GM19239 (cell line): ENCODE measurements around the gene ASTN2.
A peak's percentile ranks its signal among the peaks of the same experiment; 100 is the strongest.

Experiments used
- DNase-seq: peaks from one replicate; pipeline ENCODE4 v3.0.0; 2011; ENCODE audit warnings: low spot score; ENCODE audit not compliant: insufficient read length
- FAIRE-seq: peaks from 2 replicates; lab custom pipeline; 2011; peaks lifted over from hg19 to GRCh38; lab: Jason Lieb, UNC

Gene ASTN2

GRCh38 chr9:117368684-117369230 lies 46.1 kb downstream of the ASTN2 start:
- no peak for DNase-seq
- no peak for FAIRE-seq

- FAIRE-seq (no peak), DNase-seq (no peak)
Observed at GRCh38 chr9:117365438-117365837, 49.4 kb downstream of the ASTN2 start.

- FAIRE-seq = no peak
- DNase-seq = no peak
Observed at GRCh38 chr9:117363006-117363405, 51.9 kb downstream of the ASTN2 start.

- DNase-seq (no peak), FAIRE-seq (no peak)
Observed at GRCh38 chr9:117359910-117360309, 54.9 kb downstream of the ASTN2 start.

- FAIRE-seq (no peak), DNase-seq (no peak)
Observed at GRCh38 chr9:117355542-117355941, 59.3 kb downstream of the ASTN2 start.

- no peak for DNase-seq
- FAIRE-seq = no peak
Observed at GRCh38 chr9:117354997-117355396, 59.9 kb downstream of the ASTN2 start.

GRCh38 chr9:117354244-117354847 lies 60.5 kb downstream of the ASTN2 start:
- FAIRE-seq (no peak), DNase-seq (no peak)

GRCh38 chr9:117344892-117345660 lies 69.8 kb downstream of the ASTN2 start:
- DNase-seq (no peak), FAIRE-seq (no peak)

- DNase-seq = no peak
- no peak for FAIRE-seq
Observed at GRCh38 chr9:117343427-117343826, 71.4 kb downstream of the ASTN2 start.

GRCh38 chr9:117341151-117341550 lies 73.7 kb downstream of the ASTN2 start:
- DNase-seq (no peak), FAIRE-seq (no peak)

- no peak for DNase-seq
Observed at GRCh38 chr9:117340422-117340821, 74.4 kb downstream of the ASTN2 start.

GRCh38 chr9:117335837-117336433 lies 78.9 kb downstream of the ASTN2 start:
- no peak for DNase-seq
- no peak for FAIRE-seq

More at GRCh38 chr9:117340422-117340821, 74.4 kb downstream of the ASTN2 start:
- no peak for FAIRE-seq

GRCh38 chr9:117334101-117334500 lies 80.8 kb downstream of the ASTN2 start:
- no peak for FAIRE-seq
- no peak for DNase-seq

- FAIRE-seq = no peak
Observed at GRCh38 chr9:117325831-117326230, 89.0 kb downstream of the ASTN2 start.

GRCh38 chr9:117325110-117325731 lies 89.6 kb downstream of the ASTN2 start:
- FAIRE-seq (no peak), DNase-seq (no peak)

More at GRCh38 chr9:117325831-117326230, 89.0 kb downstream of the ASTN2 start:
- no peak for DNase-seq

- DNase-seq = no peak
- no peak for FAIRE-seq
Observed at GRCh38 chr9:117323390-117323789, 91.5 kb downstream of the ASTN2 start.

GRCh38 chr9:117317192-117317591 lies 97.7 kb downstream of the ASTN2 start:
- FAIRE-seq = no peak
- DNase-seq = no peak

GRCh38 chr9:117315236-117315635 lies 99.6 kb downstream of the ASTN2 start:
- FAIRE-seq (no peak), DNase-seq (no peak)

- DNase-seq = no peak
- FAIRE-seq = no peak
Observed at GRCh38 chr9:117313989-117314388, 100.9 kb downstream of the ASTN2 start.

GRCh38 chr9:117307701-117308100 lies 107.2 kb downstream of the ASTN2 start:
- DNase-seq = no peak
- FAIRE-seq = peak; percentile 51

- no peak for FAIRE-seq
- no peak for DNase-seq
Observed at GRCh38 chr9:117306032-117306431, 108.8 kb downstream of the ASTN2 start.
